Measurements from ENCODE around the gene CFAP20DC.

Gene CFAP20DC

GRCh38 chr3:58798312-58798711 lies 251.5 kb downstream of the CFAP20DC start:
- no peak for DNase-seq

- no peak for DNase-seq
These were observed 255.1 kb downstream of the CFAP20DC start for GRCh38 chr3:58794750-58795149.

GRCh38 chr3:58793938-58794337 lies 255.9 kb downstream of the CFAP20DC start:
- no peak for DNase-seq

GRCh38 chr3:58792921-58793451 lies 256.8 kb downstream of the CFAP20DC start:
- DNase-seq = no peak

DNA sequence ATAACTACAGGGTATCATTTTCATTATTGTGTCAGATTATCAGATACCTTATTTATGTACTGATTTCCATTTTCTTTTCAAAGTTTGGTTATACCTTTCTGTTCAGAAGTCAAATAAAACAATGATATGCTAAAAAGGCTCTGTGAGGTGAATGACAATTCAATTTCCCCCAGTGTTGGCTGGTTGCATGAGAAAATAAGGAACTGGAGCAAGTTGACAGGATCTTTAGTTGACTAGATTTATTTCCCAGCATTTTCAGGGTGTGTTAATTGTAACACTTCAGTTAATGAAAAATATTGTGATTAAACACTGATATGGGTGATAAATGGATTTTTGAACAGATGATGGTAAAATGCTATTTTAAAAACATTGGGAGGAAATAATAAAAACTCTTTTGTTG lies 260.4 kb downstream of the CFAP20DC start:
- no peak for DNase-seq

- no peak for DNase-seq
These were observed 264.9 kb downstream of the CFAP20DC start for GRCh38 chr3:58784888-58785287.

DNA sequence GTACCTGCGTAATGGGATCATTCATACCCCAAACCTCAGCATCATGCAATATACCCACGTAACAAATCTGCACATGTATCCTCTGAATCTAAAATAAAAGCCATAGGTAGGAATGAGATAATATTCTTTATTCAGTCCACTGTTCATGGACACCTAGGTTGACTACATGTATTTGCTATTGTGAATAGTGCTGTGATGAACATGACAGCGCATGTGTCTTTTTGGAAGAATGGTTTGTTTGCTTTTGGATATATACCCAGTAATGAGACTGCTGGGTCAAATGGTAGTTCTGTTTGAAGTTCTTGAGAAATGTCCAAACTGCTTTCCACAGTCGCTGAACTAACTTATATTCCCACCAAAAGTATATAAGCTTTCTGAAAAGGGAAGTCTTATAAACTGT lies 265.4 kb downstream of the CFAP20DC start:
- no peak for DNase-seq

- no peak for DNase-seq
These were observed 266.0 kb downstream of the CFAP20DC start for GRCh38 chr3:58783845-58784244.

- no peak for DNase-seq
These were observed 269.9 kb downstream of the CFAP20DC start for GRCh38 chr3:58779934-58780333.

- DNase-seq = no peak
These were observed 273.6 kb downstream of the CFAP20DC start for GRCh38 chr3:58776231-58776630.

- DNase-seq = no peak
These were observed 277.4 kb downstream of the CFAP20DC start for GRCh38 chr3:58772462-58772861.

DNA sequence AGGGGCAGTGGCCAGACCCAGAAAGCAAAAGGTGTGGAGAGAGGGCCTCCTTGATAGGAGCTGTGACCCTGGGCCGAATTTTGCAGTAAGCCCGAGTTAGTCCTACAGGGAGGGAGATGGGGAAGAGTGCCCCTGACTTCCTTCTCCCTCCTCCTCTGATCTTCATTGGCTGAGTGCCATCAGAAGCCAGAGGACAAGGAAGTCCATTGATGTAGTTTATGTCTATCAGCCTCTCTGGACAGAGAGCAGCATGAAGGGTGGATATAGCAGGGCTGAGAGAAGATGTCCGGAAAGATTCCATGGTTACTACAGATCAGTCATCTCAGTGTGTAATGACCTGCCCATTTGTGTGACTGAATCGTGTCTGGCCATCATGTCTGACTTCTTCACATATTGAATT lies 280.8 kb downstream of the CFAP20DC start:
- DNase-seq = no peak

DNA sequence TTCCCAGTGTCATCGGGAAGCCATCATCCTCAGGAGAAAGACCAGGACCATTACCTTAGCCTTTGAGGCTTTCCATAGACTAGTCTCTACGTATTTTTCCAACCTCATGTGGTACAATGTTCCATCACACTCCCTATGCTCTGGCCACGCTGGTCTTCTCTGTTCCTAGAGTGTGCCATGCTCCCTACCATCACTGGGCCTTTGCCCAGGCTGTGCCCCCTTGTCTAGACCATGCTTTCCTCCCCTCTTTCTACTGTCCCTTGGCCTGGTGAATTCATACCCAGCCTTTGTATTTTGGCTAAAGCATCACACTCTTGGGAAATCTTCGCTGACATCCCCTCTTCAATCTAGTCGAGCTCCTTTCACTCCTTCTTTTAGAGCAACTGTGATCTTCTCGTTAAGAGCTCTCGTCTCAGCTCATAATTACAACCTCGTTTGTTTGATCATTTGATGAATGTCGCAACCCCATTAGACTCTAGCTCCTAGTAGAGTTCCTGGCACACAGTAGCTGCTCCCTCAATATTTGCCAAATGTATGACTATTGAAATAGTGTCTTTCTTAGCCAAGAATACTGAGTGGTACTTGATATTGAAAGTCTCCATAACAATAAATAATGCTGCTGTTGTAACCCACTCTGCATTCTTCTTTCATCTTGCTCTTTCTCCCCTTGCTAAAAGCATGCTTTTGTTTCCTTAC lies 283.1 kb downstream of the CFAP20DC start:
- no peak for DNase-seq

DNA sequence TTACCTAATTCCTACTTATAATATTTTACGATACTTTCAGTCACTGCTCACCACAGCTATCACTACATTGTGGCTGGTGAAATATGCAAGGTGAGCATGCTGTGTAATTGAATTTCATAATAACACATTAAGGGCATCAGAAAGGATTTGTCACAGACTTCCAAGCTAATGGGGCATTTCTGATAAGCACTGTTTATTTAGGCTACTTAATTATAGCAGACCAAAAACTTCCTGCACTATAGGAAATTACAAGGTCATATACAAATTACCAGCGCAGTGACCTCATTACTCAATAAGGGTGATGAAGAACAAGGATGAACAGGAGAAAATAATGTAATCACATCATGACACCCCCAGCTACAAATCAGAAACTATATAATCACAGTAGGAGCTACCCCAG lies 294.7 kb downstream of the CFAP20DC start:
- DNase-seq = no peak

GRCh38 chr3:58754074-58754473 lies 295.8 kb downstream of the CFAP20DC start:
- DNase-seq = no peak

GRCh38 chr3:58751882-58752567 lies 297.8 kb downstream of the CFAP20DC start:
- no peak for DNase-seq

GRCh38 chr3:58751235-58751634 lies 298.6 kb downstream of the CFAP20DC start:
- no peak for DNase-seq

DNA sequence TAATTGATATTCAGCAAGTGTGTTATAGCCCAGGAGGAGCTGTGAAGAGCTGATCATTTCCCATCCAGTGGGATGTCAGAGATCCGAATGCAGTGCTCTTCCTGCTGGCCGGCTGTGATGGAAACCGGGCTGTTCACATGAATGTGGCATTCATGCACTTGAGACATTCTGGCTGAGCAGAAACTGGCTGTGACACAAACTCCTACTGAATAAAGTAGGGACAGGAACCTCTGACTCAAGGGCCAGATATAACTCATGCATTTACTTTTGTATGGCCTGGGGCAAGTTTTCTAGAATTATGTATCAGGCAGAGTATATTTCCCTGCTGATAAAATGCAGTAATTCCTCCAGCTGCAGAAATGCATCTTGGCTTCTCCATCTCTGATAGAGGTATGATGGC lies 299.9 kb downstream of the CFAP20DC start:
- no peak for DNase-seq

GRCh38 chr3:58748024-58748423 lies 301.8 kb downstream of the CFAP20DC start:
- no peak for DNase-seq

DNA sequence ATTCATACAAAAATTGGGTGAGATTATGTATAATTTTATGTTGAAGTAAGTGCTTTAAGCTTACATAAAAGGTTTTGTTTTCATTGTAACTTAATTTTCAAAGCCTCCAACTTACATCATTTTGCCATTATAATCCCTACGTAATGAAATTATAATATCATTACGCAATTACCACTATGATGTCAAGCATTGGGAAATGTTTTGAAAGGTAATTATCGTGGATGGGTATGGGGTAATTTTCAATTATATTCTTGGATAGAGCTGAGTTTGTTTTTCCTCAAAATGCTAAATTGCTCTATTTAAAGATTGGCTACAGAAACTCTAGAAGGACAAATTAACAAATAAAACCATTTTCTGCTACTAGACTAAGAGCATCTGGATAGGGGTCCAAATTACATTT lies 303.1 kb downstream of the CFAP20DC start:
- no peak for DNase-seq

- DNase-seq = no peak
These were observed 306.5 kb downstream of the CFAP20DC start for GRCh38 chr3:58743296-58743695.

DNA sequence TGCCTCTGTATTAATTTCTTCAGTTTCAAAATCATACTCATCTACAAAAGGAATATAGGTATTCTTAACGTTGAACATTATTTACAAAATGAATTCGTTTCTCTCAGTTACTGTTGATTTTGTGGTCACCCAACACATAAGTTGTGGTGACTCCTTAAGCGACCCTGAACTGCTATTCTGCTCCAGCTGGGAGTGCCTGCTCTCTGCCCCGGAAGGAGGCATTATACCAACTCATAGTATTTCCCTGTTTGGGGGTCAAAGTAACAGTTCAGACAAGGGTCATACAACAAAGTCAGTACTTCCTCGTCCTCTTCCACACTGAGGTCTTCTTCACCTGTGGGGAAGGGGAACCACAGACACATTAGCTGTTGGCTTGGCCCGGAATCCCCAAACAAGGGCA lies 307.6 kb downstream of the CFAP20DC start:
- DNase-seq = no peak

- DNase-seq = no peak
These were observed 312.2 kb downstream of the CFAP20DC start for GRCh38 chr3:58737644-58738043.

GRCh38 chr3:58731673-58732072 lies 318.2 kb downstream of the CFAP20DC start:
- DNase-seq = no peak

DNA sequence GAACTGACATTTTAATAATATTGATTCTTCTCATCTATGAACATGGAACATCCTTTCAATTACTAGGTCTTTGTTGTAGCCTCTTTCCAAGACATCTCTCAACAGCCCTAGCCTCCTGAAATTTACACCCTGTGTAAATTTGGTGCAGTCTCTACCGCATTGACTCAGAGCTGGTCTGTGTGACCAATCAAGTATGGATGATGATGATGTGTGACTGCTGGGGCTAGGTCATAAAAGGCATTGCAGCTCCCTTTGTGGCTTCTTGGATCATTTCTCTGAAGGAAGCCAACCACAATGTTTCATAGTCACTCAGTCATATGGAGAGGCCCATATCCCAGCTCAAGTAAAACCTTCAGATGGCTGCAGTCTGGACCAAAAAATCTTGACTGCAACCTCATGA lies 321.1 kb downstream of the CFAP20DC start:
- no peak for DNase-seq

Data from NCI-H1694 (cell line).